HepG2 (cell line): Measurements from ENCODE around the gene BEAN1.

Source experiments
- ATF2 ChIP-seq: sonication (generic); formaldehyde crosslinking; IDR thresholded peaks from 2 replicates; pipeline ENCODE4 v1.4.0; 2020; ENCODE audit warnings: missing genetic modification reagents
- CTCF ChIP-seq: sonication (generic); formaldehyde crosslinking; IDR thresholded peaks from 2 replicates; pipeline ENCODE4 v1.5.0; 2020; ENCODE audit warnings: mild to moderate bottlenecking, missing genetic modification reagents, moderate library complexity
- NPAS2 ChIP-seq: sonication (generic); formaldehyde crosslinking; IDR thresholded peaks from 2 replicates; pipeline ENCODE4 v1.8.0; 2022; ENCODE audit warnings: mild to moderate bottlenecking, missing genetic modification reagents, borderline replicate concordance
- SKIL ChIP-seq: sonication (generic); formaldehyde crosslinking; IDR thresholded peaks from 2 replicates; pipeline ENCODE4 v1.8.0; 2022; ENCODE audit warnings: missing genetic modification reagents, mild to moderate bottlenecking, moderate library complexity, borderline replicate concordance
- TAF15 ChIP-seq: fragments of 200-400 bp; formaldehyde crosslinking; IDR thresholded peaks from one replicate; pipeline ENCODE4 v1.6.1; 2018; ENCODE audit warnings: mild to moderate bottlenecking, low read depth, low read length; ENCODE audit not compliant: poor library complexity, severe bottlenecking
- THAP7 ChIP-seq: sonication (generic); formaldehyde crosslinking; IDR thresholded peaks from 2 replicates; pipeline ENCODE4 v1.8.1; 2023; ENCODE audit warnings: mild to moderate bottlenecking, missing genetic modification reagents
- ZBTB3 ChIP-seq: sonication (generic); formaldehyde crosslinking; IDR thresholded peaks from 2 replicates; pipeline ENCODE4 v1.4.0; 2020; ENCODE audit warnings: low read depth, mild to moderate bottlenecking, moderate library complexity, missing genetic modification reagents, borderline replicate concordance
- ZNF224 ChIP-seq: sonication (generic); formaldehyde crosslinking; IDR thresholded peaks from 2 replicates; pipeline ENCODE4 v1.5.0; 2020; ENCODE audit warnings: mild to moderate bottlenecking, missing genetic modification reagents
- ZNF263 ChIP-seq: sonication (generic); formaldehyde crosslinking; IDR thresholded peaks from 2 replicates; pipeline ENCODE4 v1.4.0; 2020; ENCODE audit warnings: missing genetic modification reagents

- no peak for TF ChIP-seq ZBTB3 (CRISPR knock-in tag)
- no peak for TF ChIP-seq NPAS2
- no peak for TF ChIP-seq SKIL (CRISPR knock-in tag)
- TF ChIP-seq TAF15: no peak
- no peak for TF ChIP-seq ZNF263 (CRISPR knock-in tag)
- TF ChIP-seq ZNF224 (CRISPR knock-in tag): no peak
- TF ChIP-seq ATF2 (CRISPR knock-in tag): no peak
- TF ChIP-seq CTCF (CRISPR knock-in tag): no peak
- TF ChIP-seq THAP7 (CRISPR knock-in tag): no peak
These were observed 5.3 kb downstream of the BEAN1 start for GRCh38 chr16:66432429-66432828.
